Stimulated activated CD4-positive, alpha-beta T cell treated with anti-CD3 and anti-CD28 coated beads, Interleukin-1b, Interleukin-23, amount 100 ng/mL, for 4 hours (primary cell): Measurements from ENCODE around the gene CAND2.

ENCODE experiments used
- DNase-seq, 2 donors: peaks; one replicate each; pipeline ENCODE4 v3.0.0-alpha.2; 2020; ENCODE audit warnings: low read depth in 2 of 2

The CAND2 gene

DNA sequence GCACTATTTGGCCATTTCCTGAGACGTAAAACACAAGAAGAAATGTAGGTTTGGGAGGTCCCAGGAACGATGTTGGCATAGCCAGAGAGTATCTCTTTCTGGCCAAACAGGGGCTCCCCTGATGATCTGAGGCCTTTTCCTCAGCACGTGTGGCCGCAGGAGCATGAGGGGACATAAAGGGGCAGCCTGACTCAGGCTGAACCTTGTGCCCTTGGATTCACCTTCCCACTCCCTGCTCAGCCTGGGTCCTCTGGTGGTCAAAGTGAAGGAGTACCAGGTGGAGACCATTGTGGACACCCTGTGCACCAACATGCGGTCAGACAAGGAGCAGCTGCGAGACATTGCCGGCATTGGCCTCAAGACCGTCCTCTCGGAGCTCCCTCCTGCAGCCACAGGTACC is 10.6 kb downstream of the CAND2 start:
- DNase-seq, result no peak

DNA sequence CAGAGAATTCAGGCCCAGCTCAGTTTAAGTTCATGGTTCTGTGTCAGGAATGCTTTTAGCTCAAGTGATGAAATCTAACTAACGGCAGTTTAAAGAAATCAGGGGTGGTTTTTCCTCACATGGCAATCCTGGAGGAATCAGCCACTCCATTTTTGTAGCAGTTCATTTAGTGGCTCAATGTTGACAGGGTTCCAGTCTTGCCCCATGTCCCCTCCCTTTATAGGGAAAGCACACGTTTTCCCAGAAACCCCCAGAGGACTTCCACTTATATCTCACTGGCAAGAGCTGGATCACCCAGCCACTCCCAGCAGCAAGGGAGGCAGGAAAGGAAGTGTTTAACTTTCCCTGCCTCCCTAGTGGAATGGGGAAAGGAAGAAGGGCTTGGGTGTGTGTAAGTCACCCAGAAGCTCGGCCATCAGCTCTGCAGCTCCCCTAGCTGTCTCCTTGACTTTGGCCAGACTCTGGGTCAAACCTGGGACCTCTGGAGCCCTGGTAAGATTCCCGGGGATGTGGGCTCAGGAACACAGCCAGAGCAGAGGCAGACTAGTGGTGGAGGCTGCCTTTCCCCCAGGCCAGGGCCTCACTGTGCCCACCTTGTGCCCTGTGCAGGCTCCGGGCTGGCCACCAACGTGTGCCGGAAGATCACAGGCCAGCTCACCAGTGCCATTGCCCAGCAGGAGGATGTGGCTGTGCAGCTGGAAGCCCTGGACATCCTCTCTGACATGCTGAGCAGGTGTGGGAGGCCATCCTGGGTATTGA is 11.3 kb downstream of the CAND2 start:
- DNase-seq, result no peak

DNA sequence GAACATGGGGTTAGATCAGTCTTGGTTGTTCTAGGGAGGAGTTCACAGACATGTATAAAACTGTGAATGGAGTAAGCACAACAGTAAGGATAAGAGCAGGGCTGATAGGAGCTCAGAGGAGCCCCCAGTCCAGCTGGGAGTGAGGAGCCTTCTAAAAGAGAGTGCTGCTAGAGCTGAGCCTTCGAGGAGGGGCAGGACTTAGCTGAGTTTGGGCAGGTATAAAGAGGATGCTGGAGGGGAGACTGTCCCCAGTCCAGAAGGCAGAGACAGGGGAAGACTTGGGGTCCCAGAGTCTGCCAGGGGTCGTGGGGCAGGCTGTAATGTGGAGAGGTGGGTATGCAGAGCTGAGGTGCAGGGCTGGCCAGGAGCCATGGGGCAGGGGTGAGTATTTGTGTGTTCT is 12.1 kb downstream of the CAND2 start:
- DNase-seq, result no peak

DNA sequence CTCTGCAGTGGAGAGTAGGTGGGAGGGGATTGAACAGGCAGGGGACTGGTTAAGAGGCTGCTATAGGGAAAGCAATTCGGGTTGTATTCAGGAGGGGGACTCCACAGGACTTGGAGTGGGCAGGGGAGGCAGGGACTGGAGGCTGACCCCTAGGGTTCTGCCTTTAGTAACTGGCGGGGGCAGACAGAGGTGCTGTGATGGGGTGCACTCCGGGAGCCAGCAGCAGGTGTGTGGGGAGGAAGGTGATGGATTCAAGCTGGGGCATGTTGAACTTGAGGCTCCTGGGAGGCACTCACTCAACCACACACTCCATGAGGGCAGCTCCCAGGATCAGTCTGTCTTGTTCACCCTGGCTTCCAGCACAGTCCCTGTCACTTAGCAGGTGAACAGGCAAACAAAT is 12.5 kb downstream of the CAND2 start:
- no peak for DNase-seq

DNA sequence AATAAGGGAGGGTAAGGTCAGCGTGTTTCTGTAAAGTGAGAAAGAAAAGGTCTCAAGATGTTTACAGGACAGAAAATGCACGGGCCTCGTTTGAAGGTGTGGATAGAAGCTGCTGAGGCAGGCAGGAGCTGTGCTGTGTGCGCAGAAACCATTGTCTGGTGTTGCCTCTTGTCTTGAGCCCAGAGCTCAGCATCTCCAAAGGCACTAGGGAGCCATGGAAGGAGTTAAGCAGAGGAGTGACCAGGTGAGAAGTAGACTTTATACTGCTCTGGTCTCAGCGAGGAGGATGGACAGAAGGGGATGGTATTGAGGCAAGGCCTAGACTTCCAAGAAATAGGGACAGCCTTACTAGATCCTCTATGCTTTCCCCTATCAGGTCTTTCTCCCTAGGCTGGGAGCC is 13.0 kb downstream of the CAND2 start:
- no peak for DNase-seq

DNA sequence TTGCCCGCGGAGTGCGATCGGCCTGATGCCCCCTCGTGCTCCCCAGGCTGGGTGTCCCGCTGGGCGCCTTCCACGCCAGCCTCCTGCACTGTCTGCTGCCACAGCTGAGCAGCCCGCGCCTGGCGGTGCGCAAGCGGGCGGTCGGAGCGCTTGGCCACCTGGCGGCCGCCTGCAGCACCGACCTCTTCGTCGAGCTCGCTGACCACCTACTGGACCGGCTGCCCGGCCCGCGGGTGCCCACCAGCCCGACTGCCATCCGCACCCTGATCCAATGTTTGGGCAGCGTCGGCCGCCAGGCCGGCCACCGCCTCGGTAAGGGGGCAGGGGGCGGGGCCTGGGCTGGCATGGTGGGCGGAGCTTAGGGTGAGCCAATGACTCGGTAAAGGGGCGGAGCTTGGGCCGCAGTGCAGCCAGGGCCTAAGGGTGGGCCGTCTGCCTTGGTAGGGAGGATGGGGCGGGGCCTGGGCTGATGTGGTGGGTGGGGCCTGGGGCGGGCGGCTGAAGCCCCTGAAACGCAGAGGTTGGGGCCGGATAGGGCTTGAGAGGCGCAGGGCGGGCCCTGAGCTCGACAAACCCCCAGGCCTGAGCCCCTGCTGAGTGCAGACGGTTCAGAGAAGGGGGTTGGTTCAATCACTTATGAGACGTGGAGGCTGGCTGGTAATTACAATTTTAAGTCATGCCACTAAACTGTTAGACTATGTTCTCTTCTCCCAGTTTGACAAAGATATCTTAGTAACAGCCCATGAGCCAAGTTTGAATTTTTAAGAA is 13.7 kb downstream of the CAND2 start:
- DNase-seq, result peak; percentile 91 to 95

DNA sequence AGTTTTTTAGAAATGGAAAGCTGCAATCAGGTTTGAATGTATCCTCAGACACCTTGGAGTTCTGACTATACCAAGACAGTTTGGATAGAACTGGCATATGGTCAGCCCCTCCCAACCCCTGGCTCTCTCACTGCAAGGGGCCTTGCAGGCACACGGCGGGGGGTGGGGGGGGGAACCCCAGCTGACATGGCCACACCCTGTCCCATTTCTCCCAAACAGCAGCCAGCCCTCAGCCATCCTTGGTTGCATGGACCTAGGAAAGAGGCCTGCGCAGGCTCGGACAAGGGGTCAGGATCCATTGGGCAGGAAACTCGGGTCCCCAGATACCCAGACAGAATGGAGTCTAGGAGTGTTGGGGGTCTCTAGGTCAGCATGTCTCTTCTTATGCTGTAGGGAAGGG is 14.5 kb downstream of the CAND2 start:
- no peak for DNase-seq

DNA sequence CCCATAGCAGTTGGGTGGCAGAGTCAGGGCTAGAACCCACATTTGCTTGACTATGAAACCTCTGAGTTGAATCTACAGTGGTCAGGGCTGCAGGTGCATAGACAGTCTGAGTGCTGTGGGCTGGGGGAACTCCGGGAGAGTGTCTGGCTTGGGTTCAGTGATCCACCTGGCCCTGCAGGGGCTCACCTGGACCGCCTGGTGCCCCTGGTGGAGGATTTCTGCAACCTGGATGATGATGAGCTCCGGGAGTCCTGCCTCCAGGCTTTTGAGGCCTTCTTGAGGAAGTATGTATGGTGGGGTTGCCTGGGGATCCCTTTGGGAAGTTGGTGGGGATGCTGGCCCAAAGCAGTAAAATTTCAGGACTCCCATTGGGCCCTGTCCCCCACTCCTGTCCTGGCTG is 16.3 kb downstream of the CAND2 start:
- no peak for DNase-seq

DNA sequence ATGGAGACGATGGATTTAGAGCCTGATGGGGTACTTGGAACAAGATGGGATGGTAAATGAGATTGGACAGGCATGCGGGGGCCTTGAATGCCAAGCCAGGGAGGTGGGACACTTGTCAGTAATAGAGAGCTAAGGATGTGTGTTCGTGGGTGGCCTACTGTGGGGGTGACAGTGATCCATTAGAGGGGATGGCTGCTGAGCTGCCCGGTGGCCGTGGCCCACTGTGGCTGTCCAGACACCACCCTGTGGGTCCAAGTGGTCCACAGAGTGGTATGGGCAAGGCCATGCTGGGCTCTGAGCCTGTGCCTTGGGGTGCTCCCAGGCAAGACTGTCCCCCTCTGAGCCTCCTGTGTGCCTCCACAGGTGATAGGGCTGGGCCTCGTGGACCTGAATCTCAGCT is 17.5 kb downstream of the CAND2 start:
- no peak for DNase-seq

DNA sequence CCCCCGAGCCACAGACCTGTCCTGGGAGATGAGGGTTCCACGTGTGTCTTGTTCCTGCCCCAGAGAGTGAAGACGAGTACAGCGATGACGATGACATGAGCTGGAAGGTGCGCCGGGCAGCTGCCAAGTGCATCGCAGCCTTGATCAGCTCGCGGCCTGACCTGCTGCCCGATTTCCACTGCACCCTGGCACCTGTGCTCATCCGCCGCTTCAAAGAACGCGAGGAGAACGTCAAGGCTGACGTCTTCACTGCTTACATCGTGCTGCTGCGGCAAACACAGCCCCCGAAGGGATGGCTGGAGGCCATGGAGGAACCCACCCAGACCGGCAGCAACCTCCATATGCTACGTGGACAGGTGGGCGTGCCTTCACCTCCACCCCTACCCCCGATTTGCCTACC is 18.6 kb downstream of the CAND2 start:
- no peak for DNase-seq

DNA sequence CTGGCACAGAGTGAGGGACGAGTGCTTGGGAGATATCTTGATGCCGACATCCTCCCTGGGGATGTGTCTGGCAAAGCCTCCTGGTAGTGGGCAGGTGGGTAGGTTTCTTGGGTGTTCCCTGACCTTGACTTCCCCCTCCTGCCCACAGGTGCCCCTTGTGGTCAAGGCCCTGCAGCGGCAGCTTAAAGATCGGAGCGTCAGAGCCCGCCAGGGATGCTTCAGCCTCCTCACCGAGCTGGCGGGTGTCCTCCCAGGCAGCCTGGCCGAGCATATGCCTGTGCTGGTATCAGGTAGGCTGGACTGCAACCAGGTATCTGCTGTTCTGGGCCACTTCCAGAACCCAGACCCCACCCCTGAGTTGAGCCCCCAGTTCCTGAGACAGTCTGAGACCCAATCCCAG is 19.2 kb downstream of the CAND2 start:
- no peak for DNase-seq

DNA sequence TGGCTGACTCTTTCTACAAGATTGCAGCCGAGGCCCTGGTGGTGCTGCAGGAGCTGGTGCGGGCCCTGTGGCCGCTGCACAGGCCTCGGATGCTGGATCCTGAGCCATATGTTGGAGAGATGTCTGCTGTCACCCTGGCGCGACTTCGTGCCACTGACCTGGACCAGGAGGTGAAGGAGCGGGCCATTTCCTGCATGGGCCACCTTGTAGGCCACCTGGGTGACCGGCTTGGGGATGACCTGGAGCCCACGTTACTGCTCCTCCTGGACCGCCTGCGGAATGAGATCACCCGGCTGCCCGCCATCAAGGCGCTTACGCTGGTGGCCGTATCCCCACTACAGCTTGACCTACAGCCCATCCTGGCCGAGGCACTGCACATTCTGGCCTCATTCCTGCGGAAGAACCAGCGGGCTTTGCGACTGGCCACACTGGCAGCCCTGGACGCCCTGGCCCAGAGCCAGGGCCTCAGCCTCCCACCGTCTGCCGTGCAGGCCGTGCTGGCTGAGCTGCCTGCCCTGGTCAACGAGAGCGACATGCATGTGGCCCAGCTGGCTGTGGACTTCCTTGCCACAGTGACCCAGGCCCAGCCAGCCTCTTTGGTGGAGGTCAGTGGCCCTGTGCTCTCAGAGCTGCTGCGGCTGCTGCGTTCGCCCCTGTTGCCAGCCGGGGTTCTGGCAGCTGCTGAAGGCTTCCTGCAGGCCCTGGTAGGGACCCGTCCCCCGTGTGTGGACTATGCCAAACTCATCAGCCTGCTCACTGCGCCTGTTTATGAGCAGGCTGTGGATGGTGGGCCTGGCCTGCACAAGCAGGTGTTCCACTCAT is 20.3 kb downstream of the CAND2 start:
- DNase-seq, result no peak

DNA sequence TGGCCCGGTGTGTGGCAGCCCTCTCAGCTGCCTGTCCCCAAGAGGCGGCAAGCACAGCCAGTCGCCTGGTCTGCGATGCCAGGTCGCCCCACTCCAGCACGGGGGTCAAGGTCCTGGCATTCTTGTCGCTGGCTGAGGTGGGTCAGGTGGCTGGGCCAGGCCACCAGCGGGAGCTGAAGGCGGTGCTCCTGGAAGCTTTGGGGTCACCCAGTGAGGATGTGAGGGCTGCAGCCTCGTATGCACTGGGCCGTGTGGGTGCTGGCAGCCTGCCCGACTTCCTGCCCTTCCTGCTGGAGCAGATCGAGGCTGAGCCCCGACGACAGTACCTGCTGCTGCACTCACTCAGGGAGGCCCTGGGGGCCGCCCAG is 20.8 kb downstream of the CAND2 start:
- no peak for DNase-seq

DNA sequence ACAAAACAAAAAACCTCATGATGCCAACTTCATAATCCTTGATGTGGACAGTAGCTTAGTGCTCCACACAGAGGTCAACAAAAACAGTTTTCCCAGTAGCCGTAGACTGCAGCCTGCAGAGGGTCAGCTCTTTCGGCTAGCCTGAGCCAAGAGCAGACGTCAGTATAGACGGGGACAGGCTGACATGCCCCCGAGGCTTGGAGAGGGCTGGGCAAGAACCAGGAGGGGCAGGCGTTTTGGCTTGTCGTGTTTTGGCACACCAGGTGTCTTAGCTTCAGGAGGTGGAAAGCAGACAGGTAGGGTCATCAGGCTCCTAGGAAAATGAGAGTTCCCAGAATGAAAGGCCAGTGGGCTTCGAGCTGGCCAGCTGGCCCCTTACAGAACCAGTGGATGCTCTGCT is 21.8 kb downstream of the CAND2 start:
- DNase-seq, result no peak

DNA sequence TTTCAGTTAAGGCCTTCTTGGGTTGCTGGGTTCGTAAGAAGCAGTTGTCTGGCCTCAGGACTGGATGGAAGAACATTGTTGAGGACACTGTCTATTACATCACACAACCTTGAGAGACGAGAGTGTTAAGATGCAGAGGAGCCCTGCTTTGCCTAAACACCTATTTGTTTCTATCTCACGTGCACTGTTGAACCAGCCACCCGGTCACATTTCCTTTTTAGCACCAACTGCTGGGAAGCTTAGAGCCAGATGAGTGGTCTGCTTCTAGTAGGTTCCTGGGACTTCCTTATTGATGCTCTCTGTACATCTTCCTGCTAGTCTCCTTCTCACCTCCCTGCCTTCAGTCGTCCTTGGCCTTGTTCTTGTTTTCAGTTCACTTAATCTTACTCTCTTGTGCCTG is 22.3 kb downstream of the CAND2 start:
- DNase-seq, result no peak

DNA sequence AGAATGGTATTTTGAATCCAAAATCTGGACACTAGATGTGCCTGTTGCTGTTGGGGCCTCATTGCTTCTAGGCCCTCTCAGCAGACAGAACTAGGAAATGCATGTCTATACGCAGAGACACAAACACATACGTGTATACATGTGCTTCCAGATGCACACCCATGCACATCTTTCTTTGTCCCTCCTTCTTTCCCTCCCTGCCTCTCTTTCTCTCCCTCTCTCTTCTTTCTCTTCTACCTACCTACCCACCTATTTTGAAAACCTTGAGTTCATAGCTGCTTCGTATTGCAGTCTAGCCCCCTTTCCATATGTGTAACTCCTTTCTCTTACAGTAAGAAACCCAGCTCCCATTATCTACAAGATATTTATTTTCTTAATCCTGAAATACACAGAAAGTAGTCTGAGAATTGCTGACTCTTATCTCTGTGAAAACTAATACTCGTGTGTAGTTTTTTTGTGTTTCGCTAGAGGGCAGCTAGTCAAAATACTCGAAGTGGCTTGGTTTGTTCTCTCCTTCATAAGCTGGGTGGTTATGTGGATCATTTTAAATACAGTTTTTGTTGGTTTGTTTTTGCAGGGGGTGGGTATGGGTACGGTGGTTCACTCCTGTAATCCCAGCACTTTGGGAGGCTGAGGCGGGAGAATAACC is 26.4 kb downstream of the CAND2 start:
- no peak for DNase-seq

DNA sequence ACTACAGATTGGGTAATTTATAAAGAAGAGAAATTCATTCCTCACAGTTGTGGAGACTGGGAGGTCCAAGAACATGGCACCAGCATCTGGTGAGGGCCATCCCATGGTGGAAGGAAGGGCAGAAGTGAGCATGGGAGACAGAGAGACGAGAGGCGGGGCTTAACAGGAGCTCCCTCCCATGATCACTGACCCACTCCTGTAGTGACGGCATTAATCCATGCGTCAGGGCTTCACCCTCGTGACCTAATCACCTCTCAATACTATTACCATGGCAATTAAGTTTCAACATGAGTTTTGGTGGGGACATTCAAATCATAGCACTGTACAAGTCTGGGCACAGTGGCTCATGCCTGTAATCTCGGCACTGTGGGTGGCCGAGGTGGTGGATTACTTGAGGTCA is 27.8 kb downstream of the CAND2 start:
- no peak for DNase-seq

DNA sequence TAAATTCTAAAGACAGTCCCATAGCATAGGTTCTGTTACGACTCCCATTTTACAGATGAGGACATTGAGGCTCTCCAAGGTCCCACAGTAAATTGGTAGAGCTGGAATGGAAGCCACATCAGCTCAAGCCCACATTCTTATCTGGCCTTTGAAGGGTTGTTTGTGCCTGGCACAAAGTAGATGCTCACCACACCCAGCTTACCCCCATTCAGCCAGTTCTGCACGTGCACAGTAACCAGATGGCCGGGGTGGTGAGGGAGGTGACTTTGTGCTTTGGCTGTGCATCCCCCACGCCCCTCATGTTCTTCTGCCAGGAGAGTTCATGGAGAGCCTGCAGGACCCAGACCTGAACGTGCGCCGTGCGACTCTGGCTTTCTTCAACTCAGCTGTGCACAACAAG is 28.7 kb downstream of the CAND2 start:
- no peak for DNase-seq

DNA sequence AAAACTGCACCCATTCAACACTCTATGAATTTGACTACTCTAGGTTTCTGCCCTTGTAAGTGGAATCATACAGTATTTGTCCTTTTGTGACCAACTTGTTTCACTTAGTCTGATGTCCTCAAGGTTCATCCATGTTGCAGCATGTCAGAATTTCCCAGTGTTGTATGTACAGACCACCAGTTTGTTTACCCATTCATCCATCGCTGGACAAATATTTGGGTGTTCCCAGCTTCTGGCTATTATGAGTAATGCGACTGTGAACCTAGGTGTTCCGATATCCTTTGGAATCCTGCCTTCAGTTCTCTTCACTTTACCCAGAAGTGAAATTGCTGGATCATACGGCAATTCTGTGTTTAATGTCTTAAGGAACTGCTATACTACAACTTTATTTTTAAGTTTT is 32.3 kb downstream of the CAND2 start:
- DNase-seq, result no peak

DNA sequence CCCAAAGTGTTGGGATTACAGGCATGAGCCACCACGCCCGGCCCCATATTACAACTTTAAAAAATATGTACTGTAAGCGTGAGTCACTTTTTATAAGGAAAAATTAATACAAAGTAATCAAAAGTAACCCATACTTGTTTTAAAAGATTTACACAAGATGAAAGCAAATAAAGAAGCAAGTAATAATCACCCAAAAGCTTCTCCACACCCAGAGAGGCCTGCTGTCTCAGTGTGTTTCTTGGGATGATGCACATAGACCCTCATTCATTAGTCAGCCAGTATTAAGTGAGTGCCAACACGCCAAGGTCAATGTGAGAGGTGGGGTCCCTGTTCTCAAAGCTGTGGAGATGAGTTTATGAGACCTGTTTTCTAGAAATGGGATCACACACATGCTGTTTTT is 32.9 kb downstream of the CAND2 start:
- DNase-seq, result no peak

DNA sequence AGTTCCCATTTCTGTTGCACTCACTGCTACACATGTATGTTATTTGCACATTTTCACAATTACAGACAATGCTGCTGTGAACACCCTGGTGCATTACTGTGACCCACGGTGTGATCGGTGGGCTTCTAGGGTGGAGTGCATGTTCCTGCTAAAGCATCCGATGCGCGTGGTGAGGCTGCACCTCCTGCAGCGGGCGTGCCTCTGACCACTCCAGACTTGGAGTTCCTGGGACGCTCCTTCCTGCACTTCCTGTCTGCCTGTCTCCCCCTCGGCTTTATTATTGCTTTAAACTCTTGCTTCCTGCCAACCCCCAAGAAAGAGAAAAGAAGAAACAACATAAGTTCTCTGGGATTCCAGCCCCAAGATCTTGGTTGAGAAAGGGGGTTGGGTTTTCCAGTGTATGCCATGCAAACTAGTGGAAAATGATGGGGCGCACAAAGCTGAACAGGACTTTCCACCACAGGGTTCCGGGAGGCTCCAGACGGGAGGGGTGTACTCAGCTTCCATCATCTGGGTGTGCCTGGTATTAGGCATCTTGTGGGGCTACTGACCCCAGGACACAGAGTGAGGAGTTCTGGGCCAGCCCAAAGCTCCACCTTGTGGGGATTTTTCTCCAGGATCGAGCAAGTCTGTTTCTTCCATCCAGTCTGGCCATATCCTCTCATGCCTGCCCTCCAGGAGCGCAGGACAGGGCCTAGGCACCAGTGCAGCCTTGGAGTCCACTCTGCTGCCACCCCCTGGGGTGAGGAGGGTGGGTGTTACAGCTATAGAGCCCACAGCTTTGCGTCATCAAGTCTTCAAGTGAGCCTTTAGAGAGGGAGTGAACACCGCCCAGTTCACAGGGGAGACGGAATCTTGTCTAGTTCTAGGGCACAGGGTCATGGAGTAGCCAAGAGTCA is 33.7 kb downstream of the CAND2 start:
- no peak for DNase-seq
